HG02571 (cell line): ENCODE results near the gene KIF16B.

Source experiments
- ATAC-seq: cut with Tn5 transposase; IDR thresholded peaks from one replicate; pipeline ENCODE4 v1.9.1; 2021; ENCODE audit warnings: mild to moderate bottlenecking, moderate library complexity; ENCODE audit not compliant: unreplicated experiment

The KIF16B gene

GRCh38 chr20:16560216-16560615 lies 13.0 kb downstream of the KIF16B start:
- ATAC-seq: no peak

- no peak for ATAC-seq
Observed at GRCh38 chr20:16556301-16556700, 16.9 kb downstream of the KIF16B start.

GRCh38 chr20:16555754-16556153 lies 17.5 kb downstream of the KIF16B start:
- ATAC-seq: no peak

- ATAC-seq: no peak
Observed at GRCh38 chr20:16554766-16555543, 18.3 kb downstream of the KIF16B start.

GRCh38 chr20:16553684-16554083 lies 19.6 kb downstream of the KIF16B start:
- ATAC-seq: no peak

GRCh38 chr20:16553101-16553500 lies 20.1 kb downstream of the KIF16B start:
- no peak for ATAC-seq

GRCh38 chr20:16552015-16552414 lies 21.2 kb downstream of the KIF16B start:
- ATAC-seq: no peak

- no peak for ATAC-seq
Observed at GRCh38 chr20:16551607-16552006, 21.6 kb downstream of the KIF16B start.

GRCh38 chr20:16548068-16548672 lies 25.1 kb downstream of the KIF16B start:
- ATAC-seq: no peak

GRCh38 chr20:16544949-16545348 lies 28.3 kb downstream of the KIF16B start:
- no peak for ATAC-seq

- no peak for ATAC-seq
Observed at GRCh38 chr20:16542477-16542876, 30.8 kb downstream of the KIF16B start.

- ATAC-seq: no peak
Observed at GRCh38 chr20:16541878-16542277, 31.4 kb downstream of the KIF16B start.

GRCh38 chr20:16541226-16541625 lies 32.0 kb downstream of the KIF16B start:
- no peak for ATAC-seq

GRCh38 chr20:16539280-16540021 lies 33.8 kb downstream of the KIF16B start:
- no peak for ATAC-seq

GRCh38 chr20:16538779-16539178 lies 34.5 kb downstream of the KIF16B start:
- no peak for ATAC-seq

GRCh38 chr20:16537918-16538317 lies 35.3 kb downstream of the KIF16B start:
- no peak for ATAC-seq

- ATAC-seq: no peak
Observed at GRCh38 chr20:16537025-16537665, 36.1 kb downstream of the KIF16B start.

GRCh38 chr20:16535277-16535676 lies 38.0 kb downstream of the KIF16B start:
- no peak for ATAC-seq

GRCh38 chr20:16533502-16533901 lies 39.7 kb downstream of the KIF16B start:
- ATAC-seq: no peak

GRCh38 chr20:16531485-16531884 lies 41.8 kb downstream of the KIF16B start:
- ATAC-seq: no peak

- ATAC-seq: no peak
Observed at GRCh38 chr20:16530201-16530681, 43.0 kb downstream of the KIF16B start.
